COLO668 (cell line): ENCODE results near the gene STAT6.
"Not testable (repeated sequence)": the region's sequence is repeated elsewhere in the genome, so short reads cannot be mapped to it uniquely, and the experiment has no call there.

ENCODE experiments used
- DNase-seq: peaks from one replicate; lab custom pipeline; 2025; ENCODE audit not compliant: unreplicated experiment; lab: John Stamatoyannopoulos, UW

Gene STAT6

DNA sequence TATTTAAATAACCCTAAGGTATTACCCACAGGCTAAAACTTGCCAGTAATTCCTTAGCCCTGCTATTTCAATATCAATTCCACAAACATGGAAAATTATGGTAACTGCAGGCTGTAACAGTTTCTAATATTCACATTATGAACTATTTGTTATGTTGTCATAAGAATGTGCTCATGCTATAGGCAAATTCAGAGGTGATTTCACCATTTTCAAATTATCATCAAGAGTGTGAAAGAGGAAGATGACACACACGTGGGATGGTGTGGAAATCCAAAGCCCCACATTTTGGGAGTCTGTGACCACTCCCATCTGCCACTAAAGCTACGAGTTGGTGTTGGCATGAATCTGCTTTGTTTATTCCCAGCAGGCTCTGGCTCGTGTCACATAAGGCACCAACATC is 55.3 kb downstream of the STAT6 start:
- DNase-seq = no peak

DNA sequence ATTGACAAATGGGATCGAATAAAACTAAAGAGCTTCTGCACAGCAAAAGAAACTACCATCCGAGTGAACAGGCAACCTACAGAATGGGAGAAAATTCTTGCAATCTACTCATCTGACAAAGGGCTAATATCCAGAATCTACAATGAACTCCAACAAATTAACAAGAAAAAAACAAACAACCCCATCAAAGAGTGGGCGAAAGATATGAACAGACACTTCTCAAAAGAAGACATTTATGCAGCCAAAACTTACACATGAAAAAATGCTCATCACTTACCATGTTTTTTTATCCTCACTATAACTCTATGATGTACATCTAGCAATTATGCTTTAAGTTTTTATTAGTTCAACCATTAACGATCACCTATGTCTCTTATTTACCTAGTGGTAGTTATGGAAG is 57.3 kb downstream of the STAT6 start:
- DNase-seq = not testable (repeated sequence)

DNA sequence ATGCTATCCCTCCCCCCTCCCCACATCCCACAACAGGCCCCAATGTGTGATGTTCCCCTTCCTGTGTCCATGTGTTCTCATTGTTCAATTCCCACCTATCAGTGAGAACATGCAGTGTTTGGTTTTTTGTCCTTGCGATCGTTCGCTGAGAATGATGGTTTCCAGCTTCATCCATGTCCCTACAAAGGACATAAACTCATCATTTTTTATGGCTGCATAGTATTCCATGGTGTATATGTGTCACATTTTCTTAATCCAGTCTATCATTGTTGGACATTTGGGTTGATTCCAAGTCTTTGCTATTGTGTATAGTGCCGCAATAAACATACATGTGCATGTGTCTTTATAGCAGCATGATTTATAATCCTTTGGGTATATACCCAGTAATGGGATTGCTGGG is 58.0 kb downstream of the STAT6 start:
- not testable (repeated sequence) for DNase-seq

GRCh38 chr12:57051011-57051410 is 60.2 kb downstream of the STAT6 start:
- no peak for DNase-seq

- no peak for DNase-seq
Observed at GRCh38 chr12:57049890-57050289, 61.3 kb downstream of the STAT6 start, which contains the start of gene MYO1A. MYO1A (minus strand) TSS chr12:57050129; CDS start chr12:57048323, 1,806 bp downstream.

DNA sequence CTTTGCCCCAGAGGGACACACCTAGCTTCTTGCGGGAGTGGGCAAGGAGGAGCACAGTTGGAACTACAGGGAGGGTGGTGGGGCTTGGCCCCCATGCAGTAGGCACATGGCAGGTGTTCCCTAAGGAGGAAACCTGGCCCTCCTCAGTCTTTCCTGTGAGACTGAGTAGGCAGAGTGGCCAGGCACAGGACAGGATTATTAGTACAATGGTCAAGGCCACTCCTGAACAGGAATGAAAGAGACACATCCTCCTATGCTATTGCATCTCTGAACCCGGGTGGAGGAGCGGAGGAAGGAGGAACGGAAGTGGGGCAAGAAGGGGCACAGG is 62.1 kb downstream of the STAT6 start:
- no peak for DNase-seq

DNA sequence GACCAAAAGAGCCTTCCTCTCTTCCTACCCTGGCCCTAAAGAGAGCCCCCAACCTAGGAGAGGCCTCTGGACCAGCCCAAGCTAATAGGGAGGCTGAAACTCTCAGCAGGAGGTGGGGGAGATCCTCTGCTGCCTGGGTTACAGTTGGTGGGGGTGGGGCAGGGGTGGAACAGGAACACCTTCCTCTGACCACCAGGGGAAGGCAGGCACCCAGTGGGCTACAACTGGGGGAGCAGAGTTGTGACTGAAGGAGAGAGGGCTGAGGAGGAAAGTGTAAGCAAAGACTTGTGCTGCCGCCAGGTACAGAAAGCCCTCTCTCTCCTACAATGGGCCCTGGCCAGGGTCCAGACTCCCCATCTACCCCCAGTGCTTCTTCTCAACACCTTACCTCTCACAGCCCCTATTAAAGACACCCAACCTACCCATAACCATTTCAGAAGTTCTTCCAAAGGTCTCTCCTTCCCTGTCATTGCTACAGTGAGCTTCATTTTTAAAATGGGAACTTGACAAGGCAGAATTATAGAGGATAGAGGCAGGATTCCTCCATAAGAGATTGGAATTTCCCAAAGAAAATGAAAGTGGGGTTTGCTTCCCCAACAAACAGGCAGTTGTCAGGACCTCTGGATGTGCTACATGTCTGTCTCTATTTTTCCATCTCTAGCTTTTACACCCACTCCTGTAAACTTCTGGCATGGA is 62.6 kb downstream of the STAT6 start:
- no peak for DNase-seq

DNA sequence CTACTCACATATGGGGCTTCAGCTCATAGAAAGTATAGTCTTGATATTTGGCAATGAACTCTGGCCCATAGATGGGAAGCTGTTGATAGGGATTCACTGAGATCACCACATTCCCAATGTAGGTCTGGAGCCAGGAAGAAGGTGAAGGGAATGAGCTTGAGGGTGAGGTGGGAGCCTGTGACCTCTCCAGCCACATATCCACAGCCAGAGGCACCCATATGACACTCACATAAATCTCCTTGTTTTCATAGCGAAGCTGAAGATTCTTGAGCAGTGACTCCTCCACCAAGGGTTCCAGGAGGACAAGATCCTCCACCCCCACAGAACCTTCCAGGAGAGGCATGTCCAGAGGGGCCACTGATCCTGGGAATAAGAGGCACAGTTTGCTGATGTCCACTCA is 63.2 kb downstream of the STAT6 start:
- no peak for DNase-seq

DNA sequence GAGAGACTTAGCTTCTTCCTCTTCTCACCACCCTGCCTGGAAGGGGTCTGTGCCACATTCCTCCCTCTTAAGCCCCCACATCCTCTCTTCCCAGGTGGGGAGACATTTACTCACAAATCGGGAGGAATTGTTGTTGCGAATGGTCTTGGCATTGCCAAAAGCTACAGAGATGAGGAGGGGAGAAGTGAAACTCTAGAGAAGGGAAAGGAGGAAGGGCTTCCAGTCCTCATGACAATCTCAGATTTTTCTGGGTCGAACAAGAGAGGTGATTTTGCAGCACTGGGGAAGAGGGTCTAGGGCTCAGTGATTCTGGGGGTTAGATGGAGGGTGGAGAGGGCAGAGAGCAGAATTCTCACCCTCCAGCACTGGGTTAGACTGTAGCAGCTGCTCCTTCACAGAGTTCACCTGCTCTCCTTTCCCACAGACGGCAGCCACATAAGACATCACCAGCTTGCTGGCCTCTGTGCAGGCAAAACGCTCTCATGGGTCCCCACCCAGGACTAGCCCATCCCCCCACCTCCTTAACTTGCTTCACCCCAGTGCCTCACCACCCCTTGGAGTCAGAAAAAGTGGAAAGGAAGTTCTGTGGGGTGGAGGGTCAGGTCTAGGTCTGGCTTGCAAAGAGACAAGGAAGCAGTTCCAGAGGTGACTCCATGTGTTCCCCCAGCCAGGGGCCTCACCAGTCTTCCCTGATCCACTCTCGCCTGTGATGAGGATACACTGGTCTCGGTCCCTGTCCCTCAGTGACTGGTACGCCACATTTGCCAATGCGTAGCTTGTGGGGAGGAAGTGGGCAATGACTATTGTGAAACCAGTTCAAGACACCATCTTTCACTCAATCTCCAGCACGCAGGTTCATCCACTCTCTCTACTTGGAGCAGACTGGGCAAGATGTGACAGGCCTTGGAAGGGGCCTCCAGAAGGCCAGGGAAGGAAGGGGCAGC is 63.9 kb downstream of the STAT6 start:
- DNase-seq = no peak

GRCh38 chr12:57046086-57046791 is 64.9 kb downstream of the STAT6 start:
- DNase-seq = no peak
